ENCODE measurements around the gene PHF20. TPM values are rescaled to one million over a fixed set of nuclear protein-coding genes. Genes with fewer than 3 reads are reported as not detected.

Gene PHF20
- total and polyA plus RNA-seq, 2 of the 13 experiments (the other 11 are each of a cell fraction or from before 2014, with no cell fraction given), result 22.8 to 34.1 TPM

DNA sequence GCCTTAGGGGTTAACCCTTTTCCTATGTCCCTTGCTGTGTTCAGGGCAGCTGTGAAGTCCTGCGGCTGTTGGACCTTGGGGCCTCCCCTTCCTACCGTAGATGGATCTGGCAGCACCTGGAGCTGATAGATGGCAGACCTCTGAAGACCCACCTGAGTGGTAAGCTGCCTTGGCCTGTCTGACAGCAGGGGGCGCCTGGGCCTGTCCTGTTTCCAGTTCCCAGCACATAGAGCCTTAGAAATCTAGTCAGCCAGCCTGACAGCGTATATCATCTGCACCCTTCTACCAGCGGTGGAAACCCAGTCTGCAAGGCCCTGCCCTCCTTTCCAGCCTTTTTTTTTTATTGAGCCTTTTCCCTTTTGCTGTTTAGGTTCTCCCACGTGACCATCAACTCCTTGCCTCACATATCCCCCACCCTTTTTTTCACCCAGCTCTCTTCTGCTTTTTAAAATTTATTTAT lies 223.2 kb downstream of the PHF20 start (continued):
- TF ChIP-seq, protein P1, sequence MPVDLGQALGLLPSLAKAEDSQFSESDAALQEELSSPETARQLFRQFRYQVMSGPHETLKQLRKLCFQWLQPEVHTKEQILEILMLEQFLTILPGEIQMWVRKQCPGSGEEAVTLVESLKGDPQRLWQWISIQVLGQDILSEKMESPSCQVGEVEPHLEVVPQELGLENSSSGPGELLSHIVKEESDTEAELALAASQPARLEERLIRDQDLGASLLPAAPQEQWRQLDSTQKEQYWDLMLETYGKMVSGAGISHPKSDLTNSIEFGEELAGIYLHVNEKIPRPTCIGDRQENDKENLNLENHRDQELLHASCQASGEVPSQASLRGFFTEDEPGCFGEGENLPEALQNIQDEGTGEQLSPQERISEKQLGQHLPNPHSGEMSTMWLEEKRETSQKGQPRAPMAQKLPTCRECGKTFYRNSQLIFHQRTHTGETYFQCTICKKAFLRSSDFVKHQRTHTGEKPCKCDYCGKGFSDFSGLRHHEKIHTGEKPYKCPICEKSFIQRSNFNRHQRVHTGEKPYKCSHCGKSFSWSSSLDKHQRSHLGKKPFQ (CRISPR knock-in tag; IDR thresholded peaks at IDR 0.05; ENCODE audit: insufficient replicate concordance), result peak; percentile 62
- TF ChIP-seq PITX1 (CRISPR knock-in tag; IDR thresholded peaks at IDR 0.05) (peak; percentile 62; the same call in 1 of the 2 replicates), IKZF4 (CRISPR knock-in tag; IDR thresholded peaks at IDR 0.05; ENCODE audit: borderline replicate concordance, low read depth, not compliant biosample characterization) (peak; percentile 40), ZNF263 (CRISPR knock-in tag; IDR thresholded peaks at IDR 0.05) (peak; percentile 52; the same call in 1 of the 2 replicates), FOXK1 (CRISPR knock-in tag; IDR thresholded peaks at IDR 0.05; ENCODE audit: borderline replicate concordance, low read depth) (peak; percentile 76; the same call in 1 of the 2 replicates), ZNF598 (CRISPR knock-in tag; IDR thresholded peaks at IDR 0.05; ENCODE audit: borderline replicate concordance) (peak; percentile 57; the same call in 1 of the 2 replicates), MXI1 (IDR thresholded peaks at IDR 0.05; ENCODE audit: borderline replicate concordance, low read depth, low read length) (0 out of 3 replicates have a peak, but pooled peaks have one; percentile 28), THAP11 (CRISPR knock-in tag; IDR thresholded peaks at IDR 0.05) (0 out of 2 replicates have a peak, but pooled peaks have one; percentile 43), NFKB2 (CRISPR knock-in tag; IDR thresholded peaks at IDR 0.05; ENCODE audit: borderline replicate concordance) (peak; percentile 70; the same call in 1 of the 2 replicates), FOXO1 (CRISPR knock-in tag; IDR thresholded peaks at IDR 0.05) (peak; percentile 66), IRF2 (CRISPR knock-in tag; IDR thresholded peaks at IDR 0.05) (peak; percentile 77; the same call in 1 of the 2 replicates), ZNF547 (CRISPR knock-in tag; IDR thresholded peaks at IDR 0.05) (0 out of 2 replicates have a peak, but pooled peaks have one; percentile 44), ZMYM4 (CRISPR knock-in tag; IDR thresholded peaks at IDR 0.05) (peak; percentile 32; the same call in 1 of the 2 replicates), KAT8 (CRISPR knock-in tag; IDR thresholded peaks at IDR 0.05) (0 out of 2 replicates have a peak, but pooled peaks have one; percentile 39), REPIN1 (CRISPR knock-in tag; IDR thresholded peaks at IDR 0.05; ENCODE audit: borderline replicate concordance, low read depth) (peak; percentile 58; the same call in 1 of the 2 replicates), ZBTB20 (CRISPR knock-in tag; IDR thresholded peaks at IDR 0.05; ENCODE audit: borderline replicate concordance, low read depth) (peak; percentile 61; the same call in 1 of the 2 replicates), ZMYM3 (CRISPR knock-in tag; IDR thresholded peaks at IDR 0.05) (peak; percentile 53; the same call in 1 of the 2 replicates), RXRB (CRISPR knock-in tag; IDR thresholded peaks at IDR 0.05; ENCODE audit: borderline replicate concordance) (peak; percentile 61; the same call in 1 of the 2 replicates), LCORL (IDR thresholded peaks at IDR 0.05) (no peak), LCORL (CRISPR knock-in tag; IDR thresholded peaks at IDR 0.05) (0 out of 2 replicates have a peak, but pooled peaks have one; percentile 38), RBAK (CRISPR knock-in tag; IDR thresholded peaks at IDR 0.05) (no peak), ZNF768 (CRISPR knock-in tag; IDR thresholded peaks at IDR 0.05) (peak; percentile 85), KLF12 (CRISPR knock-in tag; IDR thresholded peaks at IDR 0.05; ENCODE audit: borderline replicate concordance) (peak; percentile 91; the same call in 1 of the 2 replicates), MIXL1 (CRISPR knock-in tag; IDR thresholded peaks at IDR 0.05) (peak; percentile 30; the same call in 1 of the 2 replicates), TGIF2 (CRISPR knock-in tag; IDR thresholded peaks at IDR 0.05) (no peak), TEAD3 (CRISPR knock-in tag; optimal IDR thresholded peaks at IDR 0.05; ENCODE audit: borderline replicate concordance) (peak; percentile 76), XRCC5 (optimal IDR thresholded peaks at IDR 0.05; ENCODE audit: low read length) (peak; percentile 96)
- TF ChIP-seq, protein P2, sequence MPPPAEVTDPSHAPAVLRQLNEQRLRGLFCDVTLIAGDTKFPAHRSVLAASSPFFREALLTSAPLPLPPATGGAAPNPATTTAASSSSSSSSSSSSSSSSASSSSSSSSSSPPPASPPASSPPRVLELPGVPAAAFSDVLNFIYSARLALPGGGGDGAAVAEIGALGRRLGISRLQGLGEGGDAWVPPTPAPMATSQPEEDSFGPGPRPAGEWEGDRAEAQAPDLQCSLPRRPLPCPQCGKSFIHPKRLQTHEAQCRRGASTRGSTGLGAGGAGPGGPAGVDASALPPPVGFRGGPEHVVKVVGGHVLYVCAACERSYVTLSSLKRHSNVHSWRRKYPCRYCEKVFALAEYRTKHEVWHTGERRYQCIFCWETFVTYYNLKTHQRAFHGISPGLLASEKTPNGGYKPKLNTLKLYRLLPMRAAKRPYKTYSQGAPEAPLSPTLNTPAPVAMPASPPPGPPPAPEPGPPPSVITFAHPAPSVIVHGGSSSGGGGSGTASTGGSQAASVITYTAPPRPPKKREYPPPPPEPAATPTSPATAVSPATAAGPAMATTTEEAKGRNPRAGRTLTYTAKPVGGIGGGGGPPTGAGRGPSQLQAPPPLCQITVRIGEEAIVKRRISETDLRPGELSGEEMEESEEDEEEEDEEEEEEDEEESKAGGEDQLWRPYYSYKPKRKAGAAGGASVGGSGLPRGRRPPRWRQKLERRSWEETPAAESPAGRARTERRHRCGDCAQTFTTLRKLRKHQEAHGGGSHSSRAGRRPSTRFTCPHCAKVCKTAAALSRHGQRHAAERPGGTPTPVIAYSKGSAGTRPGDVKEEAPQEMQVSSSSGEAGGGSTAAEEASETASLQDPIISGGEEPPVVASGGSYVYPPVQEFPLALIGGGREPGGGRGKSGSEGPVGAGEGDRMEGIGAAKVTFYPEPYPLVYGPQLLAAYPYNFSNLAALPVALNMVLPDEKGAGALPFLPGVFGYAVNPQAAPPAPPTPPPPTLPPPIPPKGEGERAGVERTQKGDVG (CRISPR knock-in tag; IDR thresholded peaks at IDR 0.05; ENCODE audit: borderline replicate concordance), result no peak; the same call in 1 of the 2 replicates
